Stimulated activated naive CD8-positive, alpha-beta T cell treated with anti-CD3 and anti-CD28 coated beads, Interleukin-15, Interleukin-2, amounts not matched to agents 100 ng/mL and 50 ng/mL, for 24 hours (primary cell): ENCODE measurements around the gene ARSB.

Experiments
- H3K27ac Mint-ChIP-seq: one replicate; pipeline ENCODE4 v1.8.0; 2021; ENCODE audit warnings: mild to moderate bottlenecking, mixed read lengths
- H3K27me3 Mint-ChIP-seq: one replicate; pipeline ENCODE4 v1.8.0; 2021; ENCODE audit warnings: mixed read lengths
- H3K36me3 Mint-ChIP-seq: one replicate; pipeline ENCODE4 v1.8.0; 2021; ENCODE audit warnings: low read depth, mixed read lengths
- H3K4me1 Mint-ChIP-seq: one replicate; pipeline ENCODE4 v1.8.0; 2021; ENCODE audit warnings: low read depth, mixed read lengths
- H3K4me3 Mint-ChIP-seq: one replicate; pipeline ENCODE4 v1.8.0; 2021; ENCODE audit warnings: mild to moderate bottlenecking, mixed read lengths
- H3K9me3 Mint-ChIP-seq: one replicate; pipeline ENCODE4 v1.8.0; 2021; ENCODE audit warnings: mixed read lengths

ARSB gene

DNA sequence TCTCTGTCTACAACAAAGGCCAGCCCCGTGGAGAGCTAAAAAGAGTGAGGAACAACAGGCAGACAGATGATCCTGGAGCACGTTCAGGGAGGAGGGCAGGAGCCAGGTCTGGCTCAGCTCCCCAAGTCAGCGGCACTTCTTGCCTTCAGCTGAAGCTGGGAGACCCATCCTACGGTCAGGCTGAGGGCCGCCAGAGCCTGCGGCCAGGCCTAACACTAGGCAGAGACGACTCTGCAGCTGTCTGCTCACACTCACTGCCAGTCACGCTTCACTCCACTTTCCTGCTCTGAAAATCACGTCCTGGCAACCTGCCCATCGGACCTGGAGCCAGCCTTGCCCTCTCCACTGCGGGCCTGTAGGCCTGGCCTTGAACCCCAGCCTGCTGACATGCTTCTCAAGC is 175.7 kb downstream of the ARSB start:
- no peak overlapping the region for H3K27ac Mint-ChIP-seq
- H3K4me1 Mint-ChIP-seq, result no peaks in the 10 kb centered on the region
- no peaks in the 10 kb centered on the region for H3K27me3 Mint-ChIP-seq
- H3K4me3 Mint-ChIP-seq, result no peak overlapping the region
- H3K36me3 Mint-ChIP-seq, result peaks cover 8% of the 10 kb centered on the region
- H3K9me3 Mint-ChIP-seq, result no peaks in the 10 kb centered on the region

- Mint-ChIP-seq H3K4me3 (no peak overlapping the region), H3K4me1 (no peaks in the 10 kb centered on the region), H3K27me3 (no peaks in the 10 kb centered on the region), H3K36me3 (peaks cover 4% of the 10 kb centered on the region), H3K9me3 (no peaks in the 10 kb centered on the region), H3K27ac (no peak overlapping the region)
Measured at GRCh38 chr5:78808818-78809217, 176.3 kb downstream of the ARSB start.

DNA sequence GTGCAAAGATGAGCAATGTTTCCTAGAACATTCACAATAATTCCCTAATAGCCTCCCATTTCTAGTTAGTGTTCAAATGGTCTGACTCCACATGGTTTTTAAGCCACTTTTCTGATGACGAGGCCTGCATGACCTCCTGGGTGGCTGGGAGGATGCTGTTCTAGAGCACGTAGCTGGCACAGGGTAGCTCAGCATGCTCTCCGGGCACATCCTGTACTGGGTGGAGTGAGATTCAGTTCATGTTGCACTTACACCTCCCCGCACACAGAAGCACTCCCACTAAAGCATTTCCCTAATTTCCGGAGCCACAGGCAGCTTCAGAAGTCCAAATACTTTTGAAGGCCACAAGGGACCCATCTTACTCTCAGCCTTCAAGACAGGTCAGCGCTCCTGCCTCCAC is 176.7 kb downstream of the ARSB start:
- H3K27ac Mint-ChIP-seq, result no peak overlapping the region
- no peak overlapping the region for H3K4me3 Mint-ChIP-seq
- no peaks in the 10 kb centered on the region for H3K4me1 Mint-ChIP-seq
- peaks cover 4% of the 10 kb centered on the region for H3K36me3 Mint-ChIP-seq
- no peaks in the 10 kb centered on the region for H3K9me3 Mint-ChIP-seq
- no peaks in the 10 kb centered on the region for H3K27me3 Mint-ChIP-seq

GRCh38 chr5:78806544-78806943 is 178.6 kb downstream of the ARSB start:
- Mint-ChIP-seq H3K4me1 (no peaks in the 10 kb centered on the region), H3K9me3 (peaks cover 13% of the 10 kb centered on the region), H3K36me3 (peaks cover 10% of the 10 kb centered on the region), H3K27me3 (no peaks in the 10 kb centered on the region), H3K27ac (no peak overlapping the region), H3K4me3 (no peak overlapping the region)

- Mint-ChIP-seq H3K4me1 (no peaks in the 10 kb centered on the region), H3K9me3 (peaks cover 22% of the 10 kb centered on the region), H3K27me3 (no peaks in the 10 kb centered on the region), H3K36me3 (peaks cover 20% of the 10 kb centered on the region), H3K4me3 (no peak overlapping the region), H3K27ac (no peak overlapping the region)
Measured at GRCh38 chr5:78805474-78806124, 179.5 kb downstream of the ARSB start.

- Mint-ChIP-seq H3K4me1 (no peaks in the 10 kb centered on the region), H3K27me3 (no peaks in the 10 kb centered on the region), H3K4me3 (no peak overlapping the region), H3K27ac (no peak overlapping the region), H3K36me3 (peaks cover 21% of the 10 kb centered on the region), H3K9me3 (peaks cover 23% of the 10 kb centered on the region)
Measured at GRCh38 chr5:78804995-78805394, 180.1 kb downstream of the ARSB start.

- H3K4me3 Mint-ChIP-seq, result no peak overlapping the region
- no peaks in the 10 kb centered on the region for H3K27me3 Mint-ChIP-seq
- H3K4me1 Mint-ChIP-seq, result no peaks in the 10 kb centered on the region
- H3K27ac Mint-ChIP-seq, result no peak overlapping the region
- H3K9me3 Mint-ChIP-seq, result peaks cover 23% of the 10 kb centered on the region
- H3K36me3 Mint-ChIP-seq, result peaks cover 21% of the 10 kb centered on the region
Measured at GRCh38 chr5:78803941-78804340, 181.2 kb downstream of the ARSB start.

DNA sequence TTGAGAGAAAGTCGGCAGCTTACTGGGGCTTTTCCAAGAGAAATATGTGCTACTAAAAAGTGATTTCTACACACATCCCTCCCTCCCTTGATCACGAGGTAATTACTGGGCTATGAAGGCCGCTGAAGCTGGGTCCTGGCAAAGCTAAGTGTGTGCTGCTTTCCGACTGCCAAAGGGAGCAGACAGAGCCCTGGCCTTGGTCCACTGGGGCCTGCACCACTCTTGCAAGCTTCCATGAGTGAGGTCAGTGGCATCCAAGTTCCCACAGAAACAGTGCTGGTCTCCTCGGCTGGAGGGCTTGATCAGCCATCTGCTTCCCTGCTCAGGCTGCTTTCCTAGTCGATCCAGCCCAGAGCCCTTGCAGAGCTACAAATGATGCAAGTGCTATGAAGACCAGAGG is 181.8 kb downstream of the ARSB start:
- no peak overlapping the region for H3K4me3 Mint-ChIP-seq
- no peak overlapping the region for H3K27ac Mint-ChIP-seq
- peaks cover 21% of the 10 kb centered on the region for H3K36me3 Mint-ChIP-seq
- no peaks in the 10 kb centered on the region for H3K27me3 Mint-ChIP-seq
- H3K9me3 Mint-ChIP-seq, result peaks cover 23% of the 10 kb centered on the region
- H3K4me1 Mint-ChIP-seq, result no peaks in the 10 kb centered on the region

- peaks cover 23% of the 10 kb centered on the region for H3K9me3 Mint-ChIP-seq
- H3K4me1 Mint-ChIP-seq, result peaks cover 7% of the 10 kb centered on the region
- no peak overlapping the region for H3K4me3 Mint-ChIP-seq
- H3K27ac Mint-ChIP-seq, result no peak overlapping the region
- H3K36me3 Mint-ChIP-seq, result peaks cover 30% of the 10 kb centered on the region
- no peaks in the 10 kb centered on the region for H3K27me3 Mint-ChIP-seq
Measured at GRCh38 chr5:78801413-78801812, 183.7 kb downstream of the ARSB start.

DNA sequence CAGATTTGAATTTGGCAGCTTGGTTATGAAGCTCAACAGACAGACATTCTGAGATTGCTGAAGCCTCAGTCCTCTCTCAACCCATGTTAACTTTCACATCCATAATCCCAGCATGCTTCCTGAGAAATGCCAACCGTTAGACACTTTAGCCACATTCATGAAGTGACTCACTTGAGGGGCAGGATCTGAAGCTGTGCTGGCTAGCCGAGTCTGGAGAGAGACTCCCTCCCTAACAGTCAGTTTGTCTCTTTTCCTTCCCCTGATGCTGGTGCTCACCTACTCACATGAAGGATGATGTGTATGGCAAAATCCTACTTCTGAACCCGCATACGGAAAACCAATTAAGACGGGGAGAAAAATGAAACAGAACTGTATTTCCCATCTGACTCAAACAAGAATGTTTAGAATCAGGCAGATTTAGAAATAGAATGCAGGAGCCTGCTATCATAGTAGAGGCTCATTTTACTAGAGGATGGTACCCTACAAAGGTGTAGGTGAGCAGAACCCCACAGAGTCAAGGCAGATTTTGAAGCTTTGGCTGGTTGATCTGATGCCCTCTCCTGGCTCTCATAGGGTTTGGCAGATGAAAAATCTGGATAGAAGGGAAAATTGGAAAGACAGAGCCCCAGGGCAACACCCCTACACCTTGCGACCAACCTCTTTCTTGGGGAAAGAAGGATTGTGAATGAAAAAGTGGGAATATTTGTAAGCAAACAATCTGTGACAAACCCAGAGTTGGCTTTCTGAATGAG is 185.7 kb downstream of the ARSB start:
- no peak overlapping the region for H3K27ac Mint-ChIP-seq
- H3K4me3 Mint-ChIP-seq, result no peak overlapping the region
- H3K4me1 Mint-ChIP-seq, result peaks cover 12% of the 10 kb centered on the region
- H3K9me3 Mint-ChIP-seq, result peaks cover 23% of the 10 kb centered on the region
- H3K36me3 Mint-ChIP-seq, result peaks cover 30% of the 10 kb centered on the region
- no peaks in the 10 kb centered on the region for H3K27me3 Mint-ChIP-seq

DNA sequence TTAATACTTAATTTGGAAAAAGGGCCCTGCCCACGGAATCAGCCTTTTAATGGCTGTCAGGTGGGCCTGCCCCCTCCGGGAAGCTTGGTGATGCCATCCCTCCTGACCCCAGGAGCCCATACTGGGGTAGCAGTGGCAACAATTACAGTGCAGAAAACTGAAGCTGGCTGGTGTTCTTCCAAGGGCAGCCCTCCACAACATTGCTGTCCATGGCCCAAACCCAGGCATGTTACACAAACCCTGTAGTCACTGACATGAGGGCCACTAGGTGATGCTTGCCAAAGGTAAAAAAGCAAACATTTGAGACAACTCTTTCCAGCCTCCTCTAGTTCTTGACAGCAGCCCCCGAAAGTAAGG is 186.5 kb downstream of the ARSB start:
- Mint-ChIP-seq H3K27ac (no peak overlapping the region), H3K27me3 (no peaks in the 10 kb centered on the region), H3K4me1 (peaks cover 12% of the 10 kb centered on the region), H3K9me3 (peaks cover 23% of the 10 kb centered on the region), H3K36me3 (peaks cover 30% of the 10 kb centered on the region), H3K4me3 (no peak overlapping the region)

- no peak overlapping the region for H3K4me3 Mint-ChIP-seq
- H3K36me3 Mint-ChIP-seq, result peaks cover 30% of the 10 kb centered on the region
- H3K27me3 Mint-ChIP-seq, result no peaks in the 10 kb centered on the region
- peaks cover 12% of the 10 kb centered on the region for H3K4me1 Mint-ChIP-seq
- no peak overlapping the region for H3K27ac Mint-ChIP-seq
- peaks cover 23% of the 10 kb centered on the region for H3K9me3 Mint-ChIP-seq
Measured at GRCh38 chr5:78797936-78798672, 187.0 kb downstream of the ARSB start.

DNA sequence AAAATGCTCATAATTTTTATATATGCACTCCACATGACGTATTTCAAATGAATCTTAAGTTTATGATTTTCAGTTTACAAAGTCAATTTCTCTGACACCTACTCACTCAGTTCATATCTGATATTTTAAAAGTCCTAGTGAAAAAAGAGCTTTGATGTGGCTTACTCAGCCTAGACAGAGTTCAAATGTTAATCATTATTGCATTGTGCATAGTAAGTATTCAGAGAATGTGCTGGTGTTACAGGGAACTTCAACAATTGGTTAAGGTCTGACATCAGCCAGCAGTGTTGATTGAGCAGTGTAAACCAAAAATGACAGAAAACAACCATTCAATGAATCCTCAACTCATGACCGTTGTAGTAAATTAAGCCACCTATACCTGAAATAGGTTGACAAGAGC is 189.4 kb downstream of the ARSB start:
- H3K4me3 Mint-ChIP-seq, result no peak overlapping the region
- H3K36me3 Mint-ChIP-seq, result peaks cover 15% of the 10 kb centered on the region
- H3K9me3 Mint-ChIP-seq, result peaks cover 3% of the 10 kb centered on the region
- peaks cover 12% of the 10 kb centered on the region for H3K4me1 Mint-ChIP-seq
- H3K27me3 Mint-ChIP-seq, result no peaks in the 10 kb centered on the region
- H3K27ac Mint-ChIP-seq, result no peak overlapping the region

DNA sequence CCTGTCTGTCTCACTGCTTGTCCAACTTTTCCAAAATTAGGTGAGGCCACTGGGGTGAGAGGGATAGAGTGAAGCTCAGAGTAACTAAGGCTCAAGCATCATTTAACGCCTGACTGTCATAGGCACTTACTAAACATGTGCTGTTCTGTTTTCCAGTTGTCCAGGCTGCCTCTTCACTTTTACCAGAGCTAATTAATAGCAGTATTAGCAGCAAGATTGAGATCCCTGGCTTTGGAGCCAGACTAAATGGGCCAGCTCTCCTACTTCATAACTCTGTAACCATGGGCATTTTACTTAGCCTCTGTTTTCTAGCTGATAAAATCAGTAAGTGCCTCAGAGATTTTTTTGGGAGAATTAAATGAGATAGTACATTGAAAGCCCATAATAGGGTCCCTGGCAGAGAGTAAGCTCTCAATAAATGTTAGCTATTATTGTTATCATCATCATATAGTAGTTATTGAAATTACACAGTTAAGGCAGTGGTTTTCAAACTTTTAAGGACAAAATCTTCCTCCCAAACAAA is 190.4 kb downstream of the ARSB start:
- Mint-ChIP-seq H3K9me3 (no peaks in the 10 kb centered on the region), H3K36me3 (peaks cover 12% of the 10 kb centered on the region), H3K27ac (no peak overlapping the region), H3K4me3 (no peak overlapping the region), H3K4me1 (peaks cover 12% of the 10 kb centered on the region), H3K27me3 (no peaks in the 10 kb centered on the region)
